Activated CD4-positive, CD25-positive, alpha-beta regulatory T cell treated with anti-CD3 and anti-CD28 coated beads, Interleukin-2, amount 50 U/mL, for 24 hours (primary cell): ENCODE measurements around the gene TGM2.

Experiments
- ATAC-seq, 2 donors: fragments of 150-1000 bp; cut with Tn5 transposase; one replicate each; pipeline ENCODE4 v1.10.0; 2021; ENCODE audit warnings: mild to moderate bottlenecking in 1 of 2, moderate library complexity in 1 of 2

TGM2 gene

GRCh38 chr20:38199501-38200390 is 34.7 kb upstream of the TGM2 start:
- ATAC-seq = no peak

GRCh38 chr20:38198238-38198861 is 33.3 kb upstream of the TGM2 start:
- ATAC-seq = no peak

- no peak for ATAC-seq
Measured at GRCh38 chr20:38197619-38198018, 32.5 kb upstream of the TGM2 start.

- ATAC-seq = no peak
Measured at GRCh38 chr20:38197217-38197616, 32.1 kb upstream of the TGM2 start.

GRCh38 chr20:38196592-38196991 is 31.5 kb upstream of the TGM2 start:
- peak in 1 of 2 donors; percentile 17 for ATAC-seq

- ATAC-seq = no peak
Measured at GRCh38 chr20:38196076-38196475, 31.0 kb upstream of the TGM2 start.

GRCh38 chr20:38195521-38195920 is 30.5 kb upstream of the TGM2 start:
- ATAC-seq = no peak

- no peak for ATAC-seq
Measured at GRCh38 chr20:38194971-38195504, 30.0 kb upstream of the TGM2 start.

- ATAC-seq = no peak
Measured at GRCh38 chr20:38193586-38194105, 28.6 kb upstream of the TGM2 start.

GRCh38 chr20:38192323-38192885 is 27.3 kb upstream of the TGM2 start:
- ATAC-seq = no peak

GRCh38 chr20:38191654-38192053 is 26.6 kb upstream of the TGM2 start:
- ATAC-seq = no peak

GRCh38 chr20:38190936-38191371 is 25.9 kb upstream of the TGM2 start:
- no peak for ATAC-seq

GRCh38 chr20:38190166-38190565 is 25.1 kb upstream of the TGM2 start:
- ATAC-seq = no peak

- no peak for ATAC-seq
Measured at GRCh38 chr20:38187517-38187916, 22.4 kb upstream of the TGM2 start.

GRCh38 chr20:38186788-38187221 is 21.7 kb upstream of the TGM2 start:
- ATAC-seq = no peak

- no peak for ATAC-seq
Measured at GRCh38 chr20:38184101-38184500, 19.0 kb upstream of the TGM2 start.

GRCh38 chr20:38181971-38182370 is 16.9 kb upstream of the TGM2 start:
- no peak for ATAC-seq

GRCh38 chr20:38181207-38181801 is 16.2 kb upstream of the TGM2 start:
- ATAC-seq = peak in 1 of 2 donors; percentile 13

GRCh38 chr20:38180781-38181180 is 15.7 kb upstream of the TGM2 start:
- ATAC-seq = no peak

- ATAC-seq = no peak
Measured at GRCh38 chr20:38179846-38180245, 14.8 kb upstream of the TGM2 start.

- no peak for ATAC-seq
Measured at GRCh38 chr20:38178581-38178980, 13.5 kb upstream of the TGM2 start.

- ATAC-seq = no peak
Measured at GRCh38 chr20:38178065-38178491, 13.0 kb upstream of the TGM2 start.

- ATAC-seq = no peak
Measured at GRCh38 chr20:38177201-38177600, 12.1 kb upstream of the TGM2 start.
